HEK293 (cell line): ENCODE measurements around the gene AGRN.

Source experiments
- AEBP2 ChIP-seq: fragments of 450-650 bp; formaldehyde crosslinking; IDR thresholded peaks from 2 replicates; pipeline ENCODE4 v1.5.1; 2016; ENCODE audit warnings: missing biosample characterization, missing genetic modification characterization, borderline replicate concordance
- PATZ1 ChIP-seq: fragments of 450-650 bp; formaldehyde crosslinking; IDR thresholded peaks from 2 replicates; pipeline ENCODE4 v1.5.1; 2016; ENCODE audit warnings: missing biosample characterization, missing genetic modification characterization
- YY1 ChIP-seq: fragments of 450-650 bp; formaldehyde crosslinking; IDR thresholded peaks from 2 replicates; pipeline ENCODE4 v1.5.1; 2018; ENCODE audit warnings: missing biosample characterization, missing genetic modification characterization
- ZBTB10 ChIP-seq: fragments of 450-650 bp; formaldehyde crosslinking; IDR thresholded peaks from 2 replicates; pipeline ENCODE4 v1.5.1; 2016; ENCODE audit warnings: missing biosample characterization, missing genetic modification characterization
- ZBTB26 ChIP-seq: fragments of 450-650 bp; formaldehyde crosslinking; optimal IDR thresholded peaks from 2 replicates; pipeline ENCODE3; 2016; ENCODE audit warnings: missing biosample characterization, mild to moderate bottlenecking, missing genetic modification characterization
- ZNF18 ChIP-seq: fragments of 450-650 bp; formaldehyde crosslinking; IDR thresholded peaks from 2 replicates; pipeline ENCODE4 v1.5.1; 2016; ENCODE audit warnings: missing biosample characterization, missing genetic modification characterization
- ZNF292 ChIP-seq: fragments of 450-650 bp; formaldehyde crosslinking; IDR thresholded peaks from 2 replicates; pipeline ENCODE4 v1.5.1; 2016; ENCODE audit warnings: low read depth, missing biosample characterization, missing genetic modification characterization, borderline replicate concordance
- ZNF548 ChIP-seq: fragments of 450-650 bp; formaldehyde crosslinking; IDR thresholded peaks from 2 replicates; pipeline ENCODE4 v1.5.1; 2016; ENCODE audit warnings: missing biosample characterization, missing genetic modification characterization
- ZNF549 ChIP-seq: fragments of 450-650 bp; IDR thresholded peaks from 2 replicates; pipeline ENCODE4 v1.5.1; 2018; ENCODE audit warnings: missing biosample characterization, missing genetic modification characterization, mild to moderate bottlenecking, inconsistent platforms, moderate library complexity
- ZNF585B ChIP-seq: fragments of 450-650 bp; formaldehyde crosslinking; IDR thresholded peaks from 2 replicates; pipeline ENCODE4 v1.5.1; 2016; ENCODE audit warnings: missing biosample characterization, missing genetic modification characterization
- ZNF692 ChIP-seq: fragments of 450-650 bp; formaldehyde crosslinking; IDR thresholded peaks from 2 replicates; pipeline ENCODE4 v1.5.1; 2016; ENCODE audit warnings: missing biosample characterization, missing genetic modification characterization
- ZNF785 ChIP-seq: fragments of 450-650 bp; formaldehyde crosslinking; IDR thresholded peaks from 2 replicates; pipeline ENCODE4 v1.5.1; 2016; ENCODE audit warnings: missing biosample characterization, missing genetic modification characterization

AGRN gene

GRCh38 chr1:1014799-1015681, 4.9 kb upstream of the AGRN start (continued):
- no peak for TF ChIP-seq ZNF292
- TF ChIP-seq ZNF785 (tag by site-specific recombination), result no peak
- TF ChIP-seq ZNF18 (tag by site-specific recombination), result no peak
- TF ChIP-seq PATZ1 (tag by site-specific recombination), result peak; percentile 51; the same call in 1 of the 2 replicates
- no peak for TF ChIP-seq ZNF585B (tag by site-specific recombination)
- TF ChIP-seq AEBP2, result no peak
- no peak for TF ChIP-seq ZNF549 (tag by site-specific recombination)
- TF ChIP-seq ZBTB26 (tag by site-specific recombination), result no peak
- TF ChIP-seq YY1, result no peak
- TF ChIP-seq ZNF548 (tag by site-specific recombination), result no peak
- TF ChIP-seq ZBTB10 (tag by site-specific recombination), result 0 out of 2 replicates have a peak, but pooled peaks have one; percentile 40
- TF ChIP-seq ZNF692 (tag by site-specific recombination), result peak; percentile 42; the same call in 1 of the 2 replicates
